DOHH2 (cell line): ENCODE data around the gene SMARCB1.

Experiments used
- H3F3A ChIP-seq: fragments of 200-600 bp; sonication (generic), shearing (Covaris generic); 2 replicates; pipeline ENCODE4 v1.6.0; 2016; ENCODE audit warnings: antibody characterized with exemption, mild to moderate bottlenecking; ENCODE audit not compliant: control insufficient read depth, insufficient read depth
- H3K27ac ChIP-seq: fragments of 200-600 bp; sonication (generic); 2 replicates; pipeline ENCODE4 v1.5.1; 2014; ENCODE audit warnings: low read depth, mild to moderate bottlenecking, low read length, moderate library complexity
- H3K27me3 ChIP-seq: fragments of 200-600 bp; sonication (generic); 2 replicates; pipeline ENCODE4 v1.6.1; 2014; ENCODE audit warnings: mild to moderate bottlenecking, low read length, mixed read lengths; ENCODE audit not compliant: control insufficient read depth
- H3K36me3 ChIP-seq: fragments of 200-600 bp; sonication (generic); 2 replicates; pipeline ENCODE4 v1.6.1; 2014; ENCODE audit warnings: mild to moderate bottlenecking, low read length, moderate library complexity, mixed read lengths; ENCODE audit not compliant: control insufficient read depth
- H3K4me1 ChIP-seq: fragments of 200-600 bp; sonication (generic); 2 replicates; pipeline ENCODE4 v1.6.1; 2014; ENCODE audit warnings: mild to moderate bottlenecking, low read length, mixed read lengths; ENCODE audit not compliant: control insufficient read depth
- H3K4me2 ChIP-seq: fragments of 200-600 bp; sonication (generic); 2 replicates; pipeline ENCODE4 v1.6.0; 2014; ENCODE audit warnings: mild to moderate bottlenecking, low read length, moderate library complexity
- H3K4me3 ChIP-seq: fragments of 200-600 bp; sonication (generic); 2 replicates; pipeline ENCODE4 v1.5.1; 2014; ENCODE audit warnings: mild to moderate bottlenecking, low read length, mixed read lengths
- H3K79me2 ChIP-seq: fragments of 200-600 bp; sonication (generic); 2 replicates; pipeline ENCODE4 v1.6.1; 2014; ENCODE audit warnings: mild to moderate bottlenecking, low read length, mixed read lengths; ENCODE audit not compliant: control insufficient read depth
- H3K9me2 ChIP-seq: fragments of 200-600 bp; sonication (generic); replicated peaks from 2 replicates; pipeline ENCODE4 v1.6.1; 2014; ENCODE audit warnings: mild to moderate bottlenecking, low read length, mixed read lengths; ENCODE audit not compliant: control insufficient read depth
- H3K9me3 ChIP-seq: fragments of 200-600 bp; sonication (generic); 2 replicates; pipeline ENCODE4 v1.6.1; 2014; ENCODE audit warnings: antibody characterized with exemption, low read length, mixed read lengths; ENCODE audit not compliant: control insufficient read depth, insufficient read depth
- H4K20me1 ChIP-seq: fragments of 200-600 bp; sonication (generic); 2 replicates; pipeline ENCODE4 v1.6.0; 2014; ENCODE audit warnings: low read depth, mild to moderate bottlenecking, antibody characterized with exemption, low read length, moderate library complexity; ENCODE audit not compliant: control insufficient read depth, insufficient read depth
- CTCF ChIP-seq: fragments of 200-600 bp; sonication (generic); IDR thresholded peaks from one replicate; pipeline ENCODE4 v1.5.1; 2014; ENCODE audit warnings: antibody characterized with exemption, mild to moderate bottlenecking, low read depth, low read length; ENCODE audit not compliant: poor library complexity, severe bottlenecking
- EZH2phosphoT487 ChIP-seq: fragments of 200-600 bp; sonication (generic); IDR thresholded peaks from 2 replicates; pipeline ENCODE4 v1.6.1; 2017; ENCODE audit warnings: borderline replicate concordance, mild to moderate bottlenecking, antibody characterized with exemption, low read length, moderate library complexity, mixed read lengths

Gene SMARCB1

GRCh38 chr22:23743303-23743705 lies 43.5 kb upstream of the SMARCB1 start:
- Histone ChIP-seq H3F3A (peaks cover 2% of the 10 kb centered on the region; the same call in 1 of the 2 replicates), H3K27me3 (no peaks in the 10 kb centered on the region), H3K4me3 (no peak overlapping the region), H3K4me2 (no peak overlapping the region), H3K79me2 (no peaks in the 10 kb centered on the region), H4K20me1 (no peaks in the 10 kb centered on the region), H3K4me1 (no peaks in the 10 kb centered on the region), H3K9me3 (no peaks in the 10 kb centered on the region), H3K9me2 (no peaks in the 10 kb centered on the region), H3K36me3 (peaks cover 12% of the 10 kb centered on the region), H3K27ac (no peak overlapping the region)
- TF ChIP-seq CTCF (no peak), EZH2phosphoT487 (no peak)

- Histone ChIP-seq H3K4me3 (no peak overlapping the region), H3K27me3 (no peaks in the 10 kb centered on the region), H4K20me1 (no peaks in the 10 kb centered on the region), H3F3A (no peaks in the 10 kb centered on the region; the same call in 1 of the 2 replicates), H3K9me3 (no peaks in the 10 kb centered on the region), H3K79me2 (no peaks in the 10 kb centered on the region), H3K27ac (no peak overlapping the region), H3K9me2 (no peaks in the 10 kb centered on the region), H3K36me3 (peaks cover 12% of the 10 kb centered on the region), H3K4me2 (no peak overlapping the region), H3K4me1 (no peaks in the 10 kb centered on the region)
- TF ChIP-seq EZH2phosphoT487 (no peak), CTCF (no peak)
Observed at GRCh38 chr22:23744001-23744400, 42.8 kb upstream of the SMARCB1 start.

- no peaks in the 10 kb centered on the region; the same call in 1 of the 2 replicates for H3K79me2 ChIP-seq
- no peaks in the 10 kb centered on the region for H3K9me2 ChIP-seq
- no peaks in the 10 kb centered on the region for H3K4me1 ChIP-seq
- H3K36me3 ChIP-seq: peaks cover 12% of the 10 kb centered on the region
- H3K4me2 ChIP-seq: no peak overlapping the region
- H3K4me3 ChIP-seq: no peak overlapping the region
- no peaks in the 10 kb centered on the region for H3K27me3 ChIP-seq
- H3F3A ChIP-seq: no peaks in the 10 kb centered on the region
- no peaks in the 10 kb centered on the region for H3K9me3 ChIP-seq
- H3K27ac ChIP-seq: no peak overlapping the region
- H4K20me1 ChIP-seq: no peaks in the 10 kb centered on the region
- TF ChIP-seq EZH2phosphoT487 (no peak), CTCF (no peak)
Observed at GRCh38 chr22:23744485-23744884, 42.3 kb upstream of the SMARCB1 start.

- no peaks in the 10 kb centered on the region for H3K9me3 ChIP-seq
- no peak for TF ChIP-seq EZH2phosphoT487
- TF ChIP-seq CTCF: no peak
- H3K36me3 ChIP-seq: peaks cover 12% of the 10 kb centered on the region
- H3K27me3 ChIP-seq: no peaks in the 10 kb centered on the region
- H3F3A ChIP-seq: no peaks in the 10 kb centered on the region
- no peaks in the 10 kb centered on the region for H3K9me2 ChIP-seq
- H3K4me3 ChIP-seq: no peak overlapping the region
- H4K20me1 ChIP-seq: no peaks in the 10 kb centered on the region
- no peak overlapping the region for H3K4me2 ChIP-seq
- H3K27ac ChIP-seq: no peak overlapping the region
- peaks cover 10% of the 10 kb centered on the region for H3K4me1 ChIP-seq
- H3K79me2 ChIP-seq: peaks cover 11% of the 10 kb centered on the region
Observed at GRCh38 chr22:23745791-23746190, 41.0 kb upstream of the SMARCB1 start.
